ENCODE measurements around the gene TLCD1. TPM values are rescaled to one million over a fixed set of nuclear protein-coding genes. Genes with fewer than 3 reads are reported as not detected.

The TLCD1 gene
- polyA plus RNA-seq, 1 of the 3 experiments (the other 2 are of a cell fraction): 18.3 TPM

GRCh38 chr17:28712032-28712704, 13.9 kb downstream of the TLCD1 start:
- DNase-seq: no peak
- ChIA-PET POLR2A (interaction anchor here (3.2 kb wide), 1 partner anchor 8 kb away, joined by 46 read pairs; the partner anchor contains the start of gene RPL23A), CTCF (interaction anchor here (0.6 to 4.1 kb wide), 5 partner anchors 8 to 189 kb away, joined by 3 to 25 read pairs (median 7); partner anchors contain the start of genes NEK8, RPL23A and TLCD1)
- H3K79me2 ChIP-seq (ENCODE audit: insufficient read depth): peaks cover 9% of the 10 kb centered on the region; the same call in 1 of the 2 replicates
- H3K9me2 ChIP-seq: no peaks in the 10 kb centered on the region
- no peaks in the 10 kb centered on the region for H3K27me3 ChIP-seq (ENCODE audit: insufficient read depth)
- no peak overlapping the region for H3K9ac ChIP-seq
- TF ChIP-seq TCF12 (IDR thresholded peaks at IDR 0.05): no peak
- no peak for TF ChIP-seq CTCF (IDR thresholded peaks at IDR 0.05)
- TF ChIP-seq USF1 (IDR thresholded peaks at IDR 0.05; ENCODE audit: borderline replicate concordance, low read depth): no peak
- TF ChIP-seq SIN3A (IDR thresholded peaks at IDR 0.05; ENCODE audit: borderline replicate concordance, low read depth, low read length): no peak
- TF ChIP-seq TEAD4 (IDR thresholded peaks at IDR 0.05; ENCODE audit: borderline replicate concordance, insufficient read depth): no peak
- TF ChIP-seq MXI1 (IDR thresholded peaks at IDR 0.05; ENCODE audit: low read depth, low read length): no peak
- TF ChIP-seq PBX3 (IDR thresholded peaks at IDR 0.05): no peak
- TF ChIP-seq GABPA (IDR thresholded peaks at IDR 0.05; ENCODE audit: low read depth): no peak
- TF ChIP-seq YY1 (IDR thresholded peaks at IDR 0.05; ENCODE audit: low read depth): no peak
- no peaks in the 10 kb centered on the region for H3K36me3 ChIP-seq (replicated peaks in 1 of 2; ENCODE audit: control insufficient read depth in 1 of 2, insufficient read depth in 2 of 2, low read length in 1 of 2)
- WGBS (ENCODE audit: low lambda C conversion rate): 97% methylated on average over 34 of the region's 34 CpGs
- no peak overlapping the region for H3K4me2 ChIP-seq
- no peaks in the 10 kb centered on the region for H4K20me1 ChIP-seq (ENCODE audit: insufficient read depth)
- H3F3A ChIP-seq (replicated peaks; ENCODE audit: insufficient read depth): peaks cover 29% of the 10 kb centered on the region
- no peaks in the 10 kb centered on the region for H3K9me3 ChIP-seq
- peaks cover 0 to 3% of the 10 kb centered on the region in 2 experiments; a peak in 2 of 4 replicates for H3K4me1 ChIP-seq (ENCODE audit: control insufficient read depth in 1 of 2, insufficient read depth in 2 of 2, low read depth in 1 of 2, low read length in 1 of 2)
- no peak overlapping the region for H3K27ac ChIP-seq (ENCODE audit: low read depth in 2 of 2, low read length in 1 of 2)
- H3K4me3 ChIP-seq (ENCODE audit: low read depth in 2 of 2, low read length in 1 of 2): no peak overlapping the region
- H2AFZ ChIP-seq (ENCODE audit: low read depth): no peak overlapping the region

GRCh38 chr17:28711723-28712031, 14.4 kb downstream of the TLCD1 start, which contains the start of gene PROCA1:
TSS of gene PROCA1 (minus strand) at chr17:28711888. CDS start at chr17:28711660, 228 bp downstream.
- Histone ChIP-seq H3K9me2 (no peaks in the 10 kb centered on the region), H3K9me3 (no peaks in the 10 kb centered on the region), H4K20me1 (ENCODE audit: insufficient read depth) (no peaks in the 10 kb centered on the region), H2AFZ (ENCODE audit: low read depth) (peak within 1 kb of the TSS; percentile 83; the same call in 1 of the 2 replicates), H3K27ac (ENCODE audit: low read depth in 2 of 2, low read length in 1 of 2) (peak within 1 kb of the TSS; percentile 78 to 90), H3K27me3 (ENCODE audit: insufficient read depth) (no peaks in the 10 kb centered on the region), H3K4me2 (peak within 1 kb of the TSS; percentile 95), H3K4me3 (ENCODE audit: low read depth in 2 of 2, low read length in 1 of 2) (peak within 1 kb of the TSS; percentile 59 to 69), H3K79me2 (ENCODE audit: insufficient read depth) (peaks cover 9% of the 10 kb centered on the region; the same call in 1 of the 2 replicates), H3F3A (replicated peaks; ENCODE audit: insufficient read depth) (peaks cover 32% of the 10 kb centered on the region), H3K4me1 (ENCODE audit: control insufficient read depth in 1 of 2, insufficient read depth in 2 of 2, low read depth in 1 of 2, low read length in 1 of 2) (peaks cover 0 to 7% of the 10 kb centered on the region in 2 experiments; a peak in 2 of 4 replicates), H3K9ac (peak within 1 kb of the TSS; percentile 90), H3K36me3 (replicated peaks in 1 of 2; ENCODE audit: control insufficient read depth in 1 of 2, insufficient read depth in 2 of 2, low read length in 1 of 2) (no peaks in the 10 kb centered on the region)
- WGBS (ENCODE audit: low lambda C conversion rate): 85% methylated on average over 20 of the region's 20 CpGs
- POLR2A ChIA-PET: interaction anchor here (0.6 to 3.2 kb wide), 6 partner anchors 9 to 239 kb away, joined by 3 to 46 read pairs (median 6); partner anchors contain the start of genes FLOT2, PHF12, RPL23A and SDF2
- no peak for DNase-seq
- CTCF ChIA-PET: interaction anchor here (1.1 to 4.1 kb wide), 6 partner anchors 9 to 190 kb away, joined by 3 to 25 read pairs (median 5); partner anchors contain the start of genes NEK8, RPL23A and TLCD1
- TF ChIP-seq USF2 (IDR thresholded peaks at IDR 0.05; ENCODE audit: borderline replicate concordance, low read depth, low read length): no peak
- TF ChIP-seq MAX (IDR thresholded peaks at IDR 0.05; ENCODE audit: low read depth): no peak
- no peak for TF ChIP-seq SMC3 (IDR thresholded peaks at IDR 0.05; ENCODE audit: low read depth, low read length)
- TF ChIP-seq CTCF (IDR thresholded peaks at IDR 0.05): no peak
- no peak for TF ChIP-seq TEAD4 (IDR thresholded peaks at IDR 0.05; ENCODE audit: borderline replicate concordance, insufficient read depth)
- TF ChIP-seq USF1 (IDR thresholded peaks at IDR 0.05; ENCODE audit: borderline replicate concordance, low read depth): no peak
- TF ChIP-seq TCF12 (IDR thresholded peaks at IDR 0.05): no peak
- no peak for TF ChIP-seq TAF1 (IDR thresholded peaks at IDR 0.05; ENCODE audit: borderline replicate concordance, low read depth, low read length)
- TF ChIP-seq RFX5 (IDR thresholded peaks at IDR 0.05; ENCODE audit: low read length): no peak
- no peak for TF ChIP-seq IRF3 (IDR thresholded peaks at IDR 0.05; ENCODE audit: low read depth, low read length)

Data from SK-N-SH (cell line).